NT2/D1 (cell line): ENCODE data around the gene GPD1L.

Source experiments
- DNase-seq: peaks from one replicate; pipeline ENCODE4 v3.0.0-alpha.2; 2011; ENCODE audit warnings: low read depth, low spot score
- H3K27me3 ChIP-seq: 2 replicates; pipeline ENCODE4 v1.6.0; 2011; ENCODE audit warnings: mild to moderate bottlenecking; ENCODE audit not compliant: insufficient read length, insufficient read depth
- H3K36me3 ChIP-seq: 2 replicates; pipeline ENCODE4 v1.6.1; 2011; ENCODE audit warnings: mild to moderate bottlenecking, low read length, mixed read lengths; ENCODE audit not compliant: insufficient read depth, insufficient read length
- H3K4me1 ChIP-seq: 2 replicates; pipeline ENCODE4 v1.5.1; 2011; ENCODE audit not compliant: insufficient read depth, insufficient read length
- H3K4me3 ChIP-seq: 2 replicates; pipeline ENCODE4 v1.5.1; 2011; ENCODE audit warnings: low read depth; ENCODE audit not compliant: insufficient read length
- H3K9ac ChIP-seq: 2 replicates; pipeline ENCODE4 v1.6.0; 2011; ENCODE audit warnings: low read depth; ENCODE audit not compliant: insufficient read length
- H3K9me3 ChIP-seq: 2 replicates; pipeline ENCODE4 v1.5.1; 2011; ENCODE audit warnings: mild to moderate bottlenecking, low read length; ENCODE audit not compliant: insufficient read depth
- SUZ12 ChIP-seq: IDR thresholded peaks from 2 replicates; pipeline ENCODE4 v1.6.1; 2011; ENCODE audit not compliant: insufficient read length, insufficient read depth; ENCODE audit errors: extremely low read depth
- YY1 ChIP-seq: IDR thresholded peaks from 2 replicates; pipeline ENCODE4 v1.6.1; 2011; ENCODE audit not compliant: insufficient read length, insufficient read depth
- ZNF274 ChIP-seq: IDR thresholded peaks from 2 replicates; pipeline ENCODE4 v1.6.1; 2011; ENCODE audit warnings: mild to moderate bottlenecking, low read depth, low read length

Gene GPD1L

GRCh38 chr3:32093204-32093603 lies 13.2 kb upstream of the GPD1L start:
- Histone ChIP-seq H3K4me1 (no peaks in the 10 kb centered on the region), H3K36me3 (no peaks in the 10 kb centered on the region), H3K27me3 (no peaks in the 10 kb centered on the region), H3K9ac (no peak overlapping the region), H3K9me3 (0 out of 2 replicates have a peak, but pooled peaks cover 5% of the 10 kb centered on the region), H3K4me3 (no peak overlapping the region)
- TF ChIP-seq YY1 (no peak), ZNF274 (no peak), SUZ12 (no peak)
- DNase-seq, result no peak

DNA sequence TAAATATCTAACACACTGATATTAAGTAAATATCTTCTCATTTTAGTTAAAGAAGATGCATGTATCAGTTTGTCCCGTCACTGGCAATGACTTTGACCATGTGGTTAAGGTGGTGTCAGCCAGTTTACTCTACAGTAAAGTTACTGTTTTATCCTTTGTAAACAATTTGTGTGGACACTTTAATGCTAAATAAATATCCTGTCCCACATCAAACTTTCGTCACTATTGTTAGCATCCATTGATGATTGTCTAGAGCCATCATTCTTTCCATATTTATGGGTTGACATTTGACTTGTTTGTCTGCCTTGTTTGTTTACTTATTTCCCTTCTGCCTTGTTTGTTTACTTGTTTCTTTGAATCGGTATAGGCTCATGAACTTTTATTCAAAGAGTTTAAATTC lies 11.0 kb upstream of the GPD1L start:
- no peak for DNase-seq
- Histone ChIP-seq H3K36me3 (no peaks in the 10 kb centered on the region), H3K9me3 (peaks cover 4% of the 10 kb centered on the region; the same call in 1 of the 2 replicates), H3K4me1 (no peaks in the 10 kb centered on the region), H3K27me3 (no peaks in the 10 kb centered on the region), H3K9ac (no peak overlapping the region), H3K4me3 (no peak overlapping the region)
- no peak for TF ChIP-seq SUZ12
- TF ChIP-seq YY1, result no peak
- no peak for TF ChIP-seq ZNF274

- Histone ChIP-seq H3K4me3 (no peak overlapping the region), H3K9me3 (peaks cover 27% of the 10 kb centered on the region), H3K27me3 (no peaks in the 10 kb centered on the region), H3K36me3 (no peaks in the 10 kb centered on the region), H3K4me1 (no peaks in the 10 kb centered on the region), H3K9ac (no peak overlapping the region)
- TF ChIP-seq SUZ12 (no peak), ZNF274 (no peak), YY1 (no peak)
- no peak for DNase-seq
These were observed 8.7 kb upstream of the GPD1L start for GRCh38 chr3:32097768-32098167.

- TF ChIP-seq ZNF274 (no peak), YY1 (no peak), SUZ12 (no peak)
These were observed 7.9 kb upstream of the GPD1L start for GRCh38 chr3:32098528-32098927.

GRCh38 chr3:32100465-32100864 lies 6.0 kb upstream of the GPD1L start:
- H3K27me3 ChIP-seq, result peaks cover under 1% of the 10 kb centered on the region
- no peaks in the 10 kb centered on the region for H3K4me1 ChIP-seq
- H3K36me3 ChIP-seq, result no peaks in the 10 kb centered on the region
- DNase-seq, result no peak
- H3K9me3 ChIP-seq, result peaks cover 40% of the 10 kb centered on the region
- TF ChIP-seq YY1, result no peak
- no peak for TF ChIP-seq SUZ12
- no peak for TF ChIP-seq ZNF274
- H3K4me3 ChIP-seq, result no peak overlapping the region
- no peak overlapping the region for H3K9ac ChIP-seq

More at GRCh38 chr3:32098528-32098927, 7.9 kb upstream of the GPD1L start:
- H3K36me3 ChIP-seq, result no peaks in the 10 kb centered on the region
- H3K9me3 ChIP-seq, result peaks cover 34% of the 10 kb centered on the region
- no peak overlapping the region for H3K4me3 ChIP-seq
- H3K27me3 ChIP-seq, result no peaks in the 10 kb centered on the region
- DNase-seq, result no peak
- no peaks in the 10 kb centered on the region for H3K4me1 ChIP-seq
- H3K9ac ChIP-seq, result no peak overlapping the region

DNA sequence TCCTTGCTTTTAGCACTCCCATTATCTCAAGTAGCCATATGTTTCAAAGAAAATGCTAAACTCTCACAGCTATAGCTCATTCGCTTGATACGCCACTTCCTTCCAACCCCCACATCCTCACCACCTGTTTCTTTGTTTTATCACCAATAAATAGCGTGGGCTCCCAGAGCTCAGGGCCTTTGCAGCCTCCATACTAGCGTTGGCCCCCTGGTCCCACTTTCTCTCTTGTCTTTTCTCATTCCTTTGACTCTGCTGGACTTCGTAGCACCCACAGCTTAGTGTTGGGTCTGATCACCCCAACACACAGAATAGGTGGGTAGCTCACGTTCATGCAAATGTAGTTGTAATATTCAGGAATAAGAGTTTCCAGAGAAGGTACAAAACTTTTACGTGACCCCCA lies 4.1 kb upstream of the GPD1L start:
- no peaks in the 10 kb centered on the region for H3K36me3 ChIP-seq
- no peak for DNase-seq
- TF ChIP-seq SUZ12 (no peak), YY1 (no peak), ZNF274 (no peak)
- no peaks in the 10 kb centered on the region for H3K4me1 ChIP-seq
- peaks cover 40% of the 10 kb centered on the region for H3K9me3 ChIP-seq
- H3K4me3 ChIP-seq, result no peak overlapping the region
- H3K9ac ChIP-seq, result no peak overlapping the region
- peaks cover 15% of the 10 kb centered on the region for H3K27me3 ChIP-seq

GRCh38 chr3:32104492-32104891 lies 1.9 kb upstream of the GPD1L start:
- H3K27me3 ChIP-seq, result peaks cover 28% of the 10 kb centered on the region
- no peak overlapping the region for H3K4me3 ChIP-seq
- no peak for TF ChIP-seq ZNF274
- no peak for TF ChIP-seq SUZ12
- no peak for TF ChIP-seq YY1
- no peaks in the 10 kb centered on the region for H3K4me1 ChIP-seq
- H3K36me3 ChIP-seq, result no peaks in the 10 kb centered on the region
- no peak for DNase-seq
- peaks cover 40% of the 10 kb centered on the region for H3K9me3 ChIP-seq
- H3K9ac ChIP-seq, result no peak overlapping the region
